Measurements from ENCODE around the gene CCDC158.
A peak's percentile ranks its signal among the peaks of the same experiment; 100 is the strongest.
"Not testable (repeated sequence)": the region's sequence is repeated elsewhere in the genome, so short reads cannot be mapped to it uniquely, and the experiment has no call there.

CCDC158 gene

DNA sequence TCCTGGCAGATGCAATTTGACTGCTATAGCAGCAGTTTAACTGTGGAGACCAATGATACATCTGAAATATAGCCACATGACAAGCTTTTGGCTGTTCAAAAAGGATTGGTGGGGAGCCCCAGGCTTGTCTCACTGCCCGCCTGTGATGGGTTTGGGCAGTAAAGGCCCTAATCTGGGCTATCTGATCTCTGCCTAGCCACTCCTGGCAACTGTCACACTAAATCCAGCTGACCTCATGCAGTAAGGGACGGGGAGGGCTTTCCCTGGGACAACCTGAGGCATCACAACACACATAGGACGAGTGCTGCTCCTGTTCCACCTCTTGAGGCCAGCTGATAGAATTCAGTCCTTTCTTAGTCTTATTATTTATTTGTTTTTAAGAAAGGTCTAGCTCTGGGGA lies 56.2 kb downstream of the CCDC158 start:
- no peak for DNase-seq

DNA sequence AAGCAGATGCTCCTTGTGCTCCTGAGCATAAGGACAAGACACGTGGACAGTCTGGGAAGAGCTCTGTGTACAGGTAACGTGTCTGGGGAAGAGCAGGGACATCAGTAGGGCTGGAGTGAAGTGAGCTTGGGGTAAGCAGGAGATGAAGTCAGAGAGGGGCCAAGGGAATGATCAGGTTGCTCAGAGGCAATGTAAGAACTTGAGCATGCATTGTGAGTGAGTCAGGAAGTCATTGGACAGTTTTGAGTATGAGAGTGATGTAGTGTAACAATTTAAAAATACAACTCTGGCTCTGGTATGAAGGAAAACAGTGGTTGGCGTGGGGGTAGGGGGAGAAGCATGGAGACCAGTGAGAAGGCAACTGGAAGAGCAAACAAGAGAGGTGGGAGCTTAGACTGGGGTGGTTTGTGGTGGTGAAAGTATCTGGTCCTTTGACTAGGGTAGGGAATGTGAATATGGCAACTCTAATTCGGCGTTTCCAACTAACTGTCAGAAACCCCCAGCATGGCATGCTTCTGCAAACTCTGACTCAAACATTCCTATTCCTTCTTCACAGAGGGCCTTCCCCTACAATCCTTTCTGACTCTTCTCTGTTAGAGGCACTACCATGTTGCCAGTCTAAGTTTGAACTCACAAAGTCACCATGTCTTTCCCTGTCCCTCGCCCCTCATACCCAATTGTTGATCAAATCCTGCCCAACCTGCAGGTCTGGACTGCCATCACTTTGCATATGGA lies 57.2 kb downstream of the CCDC158 start:
- DNase-seq = no peak

DNA sequence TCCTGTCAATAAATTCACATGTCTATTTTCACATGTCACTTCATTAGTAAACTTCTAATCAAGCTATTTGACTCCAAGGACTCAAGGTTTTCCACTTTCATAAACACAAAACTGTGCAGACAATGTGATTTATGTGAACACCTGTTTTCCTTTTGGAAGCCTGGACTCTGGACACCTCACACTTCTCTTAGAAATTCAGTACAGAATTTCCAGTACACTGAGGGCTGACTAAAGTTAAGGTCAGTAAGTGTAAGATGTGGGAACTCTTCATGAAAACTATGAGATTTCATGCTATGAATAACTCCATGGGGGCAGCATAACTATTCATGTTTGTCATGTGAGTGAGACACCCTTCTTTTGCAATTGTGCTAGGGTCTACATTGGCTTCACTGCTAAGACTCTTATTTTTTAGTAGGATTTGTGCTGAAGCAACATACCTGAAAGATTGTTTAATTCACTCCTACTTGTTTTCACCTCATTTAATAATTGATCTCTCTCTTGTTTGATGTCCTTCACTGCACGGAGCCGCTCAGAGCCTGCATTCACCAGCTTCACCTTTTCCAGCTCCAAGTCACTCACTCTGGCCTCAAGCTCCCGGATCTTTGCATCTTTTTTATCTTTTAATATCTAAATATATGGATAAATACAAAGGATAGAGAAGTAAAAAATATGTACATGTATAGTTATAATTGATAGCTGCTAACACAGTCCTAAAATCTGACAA lies 59.1 kb downstream of the CCDC158 start:
- DNase-seq = no peak

DNA sequence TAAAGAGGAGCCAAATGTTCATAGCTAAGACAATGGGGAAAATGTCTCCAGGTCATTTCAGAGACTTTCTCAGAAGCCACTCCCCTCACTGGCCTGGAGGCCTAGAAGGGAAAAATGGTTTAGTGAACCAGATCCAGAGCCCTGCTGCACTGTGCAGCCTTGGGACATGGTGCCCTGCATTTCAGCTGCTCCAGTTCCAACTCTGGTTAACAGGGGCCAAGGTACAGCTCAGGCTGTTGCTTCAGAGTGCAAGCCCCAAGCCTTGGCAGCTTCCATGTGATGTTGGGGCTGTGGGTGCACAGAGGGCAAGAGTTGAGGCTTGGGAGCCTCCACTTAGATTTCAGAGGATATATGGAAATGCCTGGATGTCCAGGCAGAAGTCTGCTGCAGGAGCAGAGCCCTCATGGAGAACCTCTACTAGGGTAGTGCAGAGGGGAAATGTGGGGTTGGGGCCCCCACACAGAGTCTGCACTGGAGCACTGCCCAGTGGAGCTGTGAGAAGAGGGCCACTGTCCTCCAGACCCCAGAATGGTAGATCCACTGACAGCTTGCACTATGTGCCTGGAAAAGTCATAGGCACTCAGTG lies 61.0 kb downstream of the CCDC158 start:
- not testable (repeated sequence) for DNase-seq

DNA sequence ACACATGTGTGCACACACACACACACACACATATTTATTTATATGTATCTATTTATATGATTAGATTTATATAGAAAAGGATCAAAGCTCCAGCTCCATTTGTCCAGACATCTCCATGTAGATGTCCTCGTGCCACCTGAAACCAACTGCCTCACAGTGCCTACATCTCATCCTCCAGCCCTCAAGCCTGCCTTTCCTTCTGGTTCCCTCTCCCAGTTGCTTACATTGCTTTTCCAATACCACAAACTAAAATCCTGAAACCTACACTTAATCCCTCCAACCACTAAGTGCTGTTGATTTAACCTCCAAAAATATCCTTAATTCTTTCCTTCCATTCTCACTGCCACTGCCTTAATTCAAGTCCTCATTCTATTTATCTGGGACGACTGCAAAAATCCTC lies 63.0 kb downstream of the CCDC158 start:
- DNase-seq = no peak

DNA sequence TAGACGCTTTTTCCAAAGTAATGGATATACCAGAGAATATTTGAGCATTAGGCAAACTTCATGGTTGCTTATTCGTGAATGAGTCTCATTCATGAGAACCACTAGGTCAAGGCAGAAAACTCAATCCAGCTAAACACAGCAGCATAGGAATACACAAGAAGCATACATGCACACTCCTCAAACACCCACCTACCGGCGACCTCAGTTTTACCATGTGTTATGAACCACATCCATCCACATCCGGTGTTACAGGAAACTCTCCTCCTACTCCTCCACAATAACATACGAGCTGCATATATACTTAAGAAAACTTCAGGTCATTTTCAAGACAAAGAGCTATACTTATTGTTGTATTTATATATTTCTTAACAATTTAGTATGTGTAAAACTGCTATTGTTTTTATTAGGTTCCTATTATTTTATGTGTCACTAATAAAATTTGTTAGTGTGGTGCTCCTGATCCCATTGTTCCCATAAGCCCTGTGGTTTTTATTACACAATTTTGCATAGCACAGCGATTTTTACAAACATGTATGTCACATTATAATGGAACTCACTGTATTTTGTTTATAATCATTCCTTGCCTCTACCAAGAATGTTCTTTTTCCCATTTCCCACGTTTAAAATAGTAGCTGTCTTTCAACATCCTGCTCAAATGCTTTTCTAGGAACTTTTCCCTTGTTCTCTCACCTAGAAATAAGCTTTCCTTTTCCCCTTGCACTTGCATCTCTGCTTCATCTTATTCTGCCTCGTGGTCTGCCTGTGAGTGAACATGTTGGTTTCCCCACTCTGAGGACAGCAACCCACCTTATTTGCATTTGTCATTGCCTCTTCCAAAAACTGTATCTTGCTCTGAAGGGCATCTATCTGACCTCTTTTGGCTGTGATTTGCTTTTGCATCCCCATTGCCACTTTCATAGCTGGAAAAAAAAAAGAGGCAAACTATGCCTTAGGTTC lies 66.1 kb downstream of the CCDC158 start:
- peak; percentile 71 for DNase-seq

DNA sequence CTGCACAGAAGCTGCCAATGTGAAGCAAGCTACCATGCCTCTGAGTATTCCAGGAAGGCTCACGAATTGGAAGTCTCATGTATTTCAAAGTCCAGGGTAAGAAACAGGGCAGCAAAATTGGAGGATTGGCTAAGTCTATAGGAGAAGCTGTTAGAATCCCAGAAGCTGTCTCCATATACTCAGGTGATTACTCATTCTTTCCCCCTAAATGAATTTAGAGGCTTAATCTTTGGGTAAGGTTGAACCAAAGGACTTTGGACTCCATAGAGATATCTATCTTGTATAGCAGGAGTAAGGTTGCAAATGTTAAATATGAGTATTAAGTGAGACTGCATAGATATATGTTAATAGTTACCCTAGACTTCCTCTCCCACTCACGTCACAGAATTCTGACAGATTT lies 78.1 kb downstream of the CCDC158 start:
- no peak for DNase-seq

DNA sequence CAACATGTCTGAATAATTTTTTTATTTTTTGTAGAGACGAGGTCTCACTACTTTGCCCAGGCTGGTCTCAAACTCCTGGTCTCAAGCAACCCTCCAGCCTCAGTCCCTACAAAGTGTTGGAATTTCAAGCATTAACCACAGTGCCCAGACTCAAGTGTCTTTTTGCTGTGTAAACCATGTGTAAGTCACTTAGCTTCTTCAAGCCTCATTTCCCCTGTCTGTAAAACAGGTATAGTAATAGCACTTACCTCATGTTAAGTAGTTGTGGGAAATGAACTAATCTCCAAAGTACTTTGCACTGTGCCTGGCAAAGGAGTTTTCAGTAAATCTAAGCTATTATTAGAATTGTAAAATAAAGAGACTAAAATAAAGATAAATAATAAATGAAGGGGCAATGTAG lies 78.8 kb downstream of the CCDC158 start:
- DNase-seq = no peak

DNA sequence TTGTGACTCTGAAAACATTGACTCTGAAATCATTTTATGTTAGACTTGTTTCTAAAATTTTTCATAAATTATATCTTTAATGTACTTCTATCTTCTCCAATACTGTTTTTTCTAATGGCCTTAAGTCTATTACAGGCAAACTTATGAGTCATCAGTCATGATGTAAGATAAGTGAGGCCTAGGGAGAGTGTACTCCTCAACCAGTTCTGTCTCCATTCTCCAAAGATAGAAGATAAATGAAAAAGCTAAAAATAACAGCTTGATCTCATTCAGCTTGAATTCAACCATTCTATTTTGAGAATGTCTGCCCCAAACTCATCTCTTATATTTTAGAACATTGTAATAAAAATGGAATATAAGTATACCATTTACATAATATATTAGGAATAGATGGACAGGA lies 79.9 kb downstream of the CCDC158 start:
- DNase-seq = no peak

DNA sequence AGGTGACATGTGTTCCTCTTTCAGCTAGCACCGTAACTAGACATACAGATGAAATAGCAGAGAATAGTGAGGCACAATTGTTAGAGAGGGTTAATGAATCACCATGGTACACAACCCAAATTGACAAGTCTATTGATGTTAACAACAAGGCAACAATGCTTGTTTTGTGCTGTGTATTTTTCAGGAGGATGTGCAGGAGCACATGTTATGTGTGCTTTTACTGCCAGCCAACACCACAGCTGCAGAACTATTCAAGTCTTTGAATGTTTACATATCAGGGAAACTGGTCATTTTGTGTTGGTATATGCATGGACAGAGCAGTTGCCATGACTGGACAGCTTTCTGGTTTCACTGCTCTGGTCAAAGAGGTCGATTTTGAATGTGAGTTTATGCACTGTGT lies 81.6 kb downstream of the CCDC158 start:
- no peak for DNase-seq

DNA sequence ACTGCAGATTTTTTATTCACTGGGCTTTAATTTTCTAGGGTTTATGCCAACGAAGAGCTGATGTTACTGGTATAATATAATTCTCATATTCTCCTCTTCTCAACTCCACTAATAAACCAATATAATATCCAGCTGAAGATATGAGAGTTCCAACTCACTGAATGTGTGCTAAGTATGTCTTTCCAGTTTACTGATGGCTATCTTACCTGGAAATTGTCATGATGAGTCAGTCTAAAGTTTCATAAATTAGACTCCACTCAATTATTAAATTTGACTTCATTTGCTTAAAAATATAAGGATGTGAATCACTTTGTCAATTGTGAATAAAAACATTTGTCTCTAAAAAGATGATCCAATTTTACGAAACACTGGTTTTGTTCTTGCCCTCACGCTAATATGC lies 86.1 kb downstream of the CCDC158 start:
- DNase-seq = no peak

DNA sequence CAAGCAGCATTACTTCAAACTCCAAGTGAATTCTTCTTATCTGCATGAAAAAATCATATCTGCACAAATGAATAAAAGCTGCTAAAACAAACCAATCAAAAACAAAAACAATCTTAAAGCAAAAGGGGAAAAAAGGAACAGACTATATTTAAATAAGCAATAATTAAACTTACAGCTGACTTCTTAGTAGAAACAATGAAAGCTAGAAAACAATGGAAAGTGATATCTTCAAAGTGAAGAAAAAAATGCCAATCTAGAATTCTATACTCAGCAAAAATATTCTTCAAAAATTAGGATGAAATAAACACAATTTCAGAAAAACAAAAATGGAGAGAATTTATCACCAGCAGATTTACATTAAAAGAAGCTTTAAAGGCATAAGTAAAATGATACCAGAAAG lies 94.4 kb downstream of the CCDC158 start:
- no peak for DNase-seq

DNA sequence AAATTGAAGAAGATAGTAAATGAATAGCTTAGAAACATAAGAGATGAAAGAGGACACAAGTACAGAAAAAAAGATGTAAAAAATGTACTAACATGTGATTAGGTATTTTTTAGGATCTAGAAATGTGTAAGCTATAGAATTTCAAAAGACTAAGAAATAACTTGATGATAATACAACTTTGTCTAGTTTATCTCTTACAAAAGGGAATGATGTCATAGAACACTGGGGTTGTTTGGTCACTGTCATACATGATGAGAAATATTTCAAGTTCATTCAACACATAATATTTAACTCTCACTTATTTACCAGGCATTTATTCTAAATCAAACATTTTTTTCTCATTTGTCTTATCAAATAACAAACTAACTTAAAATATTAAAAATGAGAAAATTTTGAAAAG lies 95.9 kb downstream of the CCDC158 start:
- DNase-seq = no peak

DNA sequence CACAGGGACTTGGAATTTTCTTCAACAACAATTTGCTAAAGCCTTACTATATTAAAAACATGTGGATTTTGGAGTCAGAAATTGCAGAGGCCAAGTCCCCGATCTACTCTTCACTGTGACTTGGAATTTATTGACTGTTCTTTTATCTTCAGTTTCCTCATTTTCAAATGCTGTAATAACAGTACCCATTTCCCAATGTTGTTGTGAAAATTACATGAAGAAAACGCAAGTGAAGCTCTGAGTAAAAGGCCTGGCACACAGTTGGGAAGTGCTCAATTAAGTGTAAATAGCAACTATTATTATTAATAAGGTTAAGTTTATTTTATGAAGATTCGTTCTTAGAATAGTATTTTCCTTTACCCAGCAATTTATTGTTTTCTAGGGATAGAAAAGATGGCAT lies 98.7 kb downstream of the CCDC158 start:
- no peak for DNase-seq

DNA sequence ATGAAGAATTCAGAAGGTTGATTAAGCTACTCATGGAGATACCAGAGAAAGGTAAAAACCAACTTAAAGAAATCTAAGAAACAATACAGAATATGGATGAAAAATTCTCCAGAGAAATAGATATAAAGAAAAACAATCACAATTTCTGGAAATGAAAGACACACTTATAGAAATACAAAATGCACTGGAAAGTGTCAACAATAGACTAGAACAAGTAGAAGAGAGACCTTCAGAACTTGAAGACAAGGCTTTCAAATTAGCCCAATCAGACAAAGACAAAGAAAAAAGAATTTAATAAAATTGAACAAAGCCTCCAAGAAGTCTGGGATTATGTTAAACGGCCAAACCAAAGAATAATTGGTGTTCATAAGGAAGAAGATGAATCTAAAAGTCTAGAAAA lies 104.8 kb downstream of the CCDC158 start:
- DNase-seq = no peak

DNA sequence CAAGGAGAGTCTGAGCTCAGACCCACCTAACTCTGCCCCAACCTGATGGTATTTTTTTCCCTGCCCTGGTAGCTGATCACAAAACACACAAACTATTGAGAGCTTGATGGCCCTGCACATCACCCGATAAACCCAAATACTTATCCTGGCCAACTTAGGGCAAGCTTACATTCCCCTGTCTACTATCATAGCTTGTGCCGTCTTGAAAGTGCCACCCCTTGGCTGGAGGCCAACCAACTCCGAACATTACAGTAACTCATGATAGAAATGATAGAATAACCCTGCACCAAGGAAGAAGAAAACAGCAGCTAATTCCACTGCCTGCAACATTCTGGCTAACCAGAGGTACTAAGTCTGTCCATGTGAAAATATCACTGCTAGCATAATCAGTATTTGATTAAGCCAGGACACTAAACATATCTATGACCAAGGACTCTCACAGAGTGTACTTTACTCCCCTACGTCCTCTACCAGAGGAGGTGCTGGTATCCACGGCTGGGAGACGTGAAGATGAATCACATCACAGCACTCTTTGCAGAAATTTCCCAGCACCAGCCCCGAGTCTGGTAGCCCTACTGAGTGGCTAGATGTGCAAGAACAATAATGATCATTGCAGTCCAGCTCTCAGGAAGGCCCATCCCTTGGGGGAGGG lies 105.5 kb downstream of the CCDC158 start:
- no peak for DNase-seq

DNA sequence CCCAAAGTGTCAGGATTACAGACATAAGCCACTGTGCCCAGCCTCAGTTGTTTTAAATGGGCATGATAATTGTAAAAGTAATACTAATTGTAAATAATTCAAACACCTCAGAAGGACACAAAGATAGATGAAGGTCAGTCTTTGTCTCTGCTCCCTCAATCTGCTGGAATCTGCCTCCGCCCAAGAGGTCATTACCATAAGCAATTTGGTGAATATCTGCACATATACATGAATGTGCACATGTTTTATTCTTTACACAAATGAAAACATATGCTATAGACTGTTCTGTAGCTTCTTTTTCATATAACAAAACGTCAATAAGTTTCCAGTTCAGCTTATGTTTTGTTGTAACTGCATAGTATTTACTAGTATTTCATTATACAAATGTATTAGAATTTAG lies 107.4 kb downstream of the CCDC158 start:
- no peak for DNase-seq

DNA sequence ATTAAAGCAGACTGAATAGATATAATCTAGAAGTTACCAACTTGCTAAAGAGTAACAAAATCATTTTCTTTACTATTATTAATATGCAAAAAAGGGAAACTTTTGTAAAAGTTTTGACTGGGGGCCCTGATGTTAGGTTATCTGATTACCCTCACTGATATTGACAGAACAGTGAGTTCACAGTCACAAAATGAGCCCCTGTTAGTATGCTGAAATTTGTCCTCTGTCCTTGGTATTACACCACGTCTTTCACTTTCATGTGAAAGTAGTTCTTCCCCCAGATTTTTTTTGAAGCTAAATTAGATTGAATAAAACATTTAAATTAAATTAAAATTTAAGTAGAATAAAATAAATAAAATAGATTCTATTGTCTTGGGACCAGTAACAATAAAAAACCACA lies 108.5 kb downstream of the CCDC158 start:
- DNase-seq = no peak

DNA sequence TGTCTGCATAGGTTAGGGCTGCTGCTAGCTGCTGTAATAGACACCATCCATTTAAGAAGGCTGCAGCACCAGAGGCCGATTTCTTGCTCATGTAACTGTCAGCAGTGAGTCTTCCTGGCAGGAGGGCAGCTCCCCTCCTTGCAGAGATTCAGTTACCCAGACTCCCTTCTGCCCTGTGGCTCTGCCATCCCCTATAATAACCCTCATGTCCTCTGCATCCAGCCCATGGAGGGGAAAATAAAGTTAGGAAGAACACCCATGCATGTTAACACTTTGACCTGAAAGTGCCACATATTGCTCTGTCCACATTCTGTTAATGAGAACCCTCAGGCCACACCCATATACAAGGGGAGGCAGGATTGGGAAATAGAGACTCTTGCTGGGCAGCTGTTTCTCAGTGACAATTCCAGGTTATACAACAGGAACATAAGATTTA lies 109.0 kb downstream of the CCDC158 start:
- no peak for DNase-seq

DNA sequence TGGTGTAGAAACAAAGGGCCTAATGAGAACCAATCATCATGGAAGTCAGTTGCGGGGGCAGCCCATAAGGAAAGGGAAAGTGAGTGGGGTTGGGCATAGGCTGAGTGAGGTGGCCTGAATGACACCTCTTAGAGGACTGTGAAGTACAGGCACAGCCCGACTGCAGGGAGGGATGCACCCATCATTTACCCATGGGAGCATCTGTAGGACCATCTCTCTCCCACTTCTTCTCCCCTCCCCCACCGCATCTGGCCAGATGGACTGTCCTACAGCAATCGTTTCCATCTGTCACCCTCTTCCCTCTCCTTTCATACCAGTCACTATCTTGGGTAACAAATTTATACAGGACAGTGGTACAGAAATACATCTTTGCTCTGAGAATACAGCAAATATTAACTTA lies 110.3 kb downstream of the CCDC158 start:
- no peak for DNase-seq

DNA sequence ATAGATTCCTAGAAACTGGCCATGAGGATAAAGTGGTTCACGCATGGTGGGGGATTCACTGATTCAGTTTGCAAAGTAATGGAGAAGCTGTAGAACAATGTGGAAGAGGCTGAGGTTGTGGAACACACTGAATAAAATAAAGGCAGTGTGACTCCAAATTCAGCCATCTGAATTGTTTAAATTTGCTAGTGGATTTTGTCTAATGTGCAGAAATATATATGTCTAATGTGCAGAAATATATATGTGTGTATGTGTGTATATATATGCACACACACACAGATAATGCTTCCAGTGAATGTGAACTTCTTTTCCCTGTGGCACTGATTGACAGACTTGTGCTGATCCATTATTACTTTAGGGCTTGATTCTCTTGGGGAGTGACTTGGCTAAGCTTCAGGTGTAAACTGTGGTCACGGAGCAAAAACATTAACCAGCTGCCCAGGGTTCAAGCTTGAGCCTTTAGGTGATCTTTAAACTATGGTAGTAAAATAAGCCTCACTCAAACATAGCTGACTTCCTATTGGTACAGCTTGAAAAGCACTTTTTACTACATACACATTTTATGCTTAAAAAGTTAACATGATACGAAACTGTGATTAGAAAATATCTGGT lies 110.9 kb downstream of the CCDC158 start:
- no peak for DNase-seq

DNA sequence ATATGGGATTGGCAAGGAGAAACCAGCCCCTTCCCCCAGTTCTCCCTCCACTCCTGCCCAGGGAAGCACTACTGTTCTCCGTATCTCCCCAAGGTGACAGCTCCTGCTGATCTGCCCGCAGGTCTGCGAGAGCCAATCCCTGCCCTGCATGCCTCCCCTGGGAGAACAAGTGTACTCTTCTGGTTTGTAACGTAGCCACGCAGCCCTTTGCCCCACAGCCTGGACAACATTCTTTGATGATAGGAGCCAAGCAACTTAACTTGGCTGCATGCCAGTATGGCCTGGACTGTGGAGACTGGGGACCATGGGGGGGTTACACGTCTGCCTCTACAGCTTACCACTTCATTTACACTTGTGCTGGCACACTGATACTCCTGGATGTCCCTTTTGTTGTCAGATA lies 112.4 kb downstream of the CCDC158 start:
- no peak for DNase-seq
